ENCODE data around the gene PDE3B. TPM values are rescaled to one million over a fixed set of nuclear protein-coding genes. Genes with fewer than 3 reads are reported as not detected.

The PDE3B gene
- total RNA-seq, 1 donor from 2014 or later = 28.5 TPM

DNA sequence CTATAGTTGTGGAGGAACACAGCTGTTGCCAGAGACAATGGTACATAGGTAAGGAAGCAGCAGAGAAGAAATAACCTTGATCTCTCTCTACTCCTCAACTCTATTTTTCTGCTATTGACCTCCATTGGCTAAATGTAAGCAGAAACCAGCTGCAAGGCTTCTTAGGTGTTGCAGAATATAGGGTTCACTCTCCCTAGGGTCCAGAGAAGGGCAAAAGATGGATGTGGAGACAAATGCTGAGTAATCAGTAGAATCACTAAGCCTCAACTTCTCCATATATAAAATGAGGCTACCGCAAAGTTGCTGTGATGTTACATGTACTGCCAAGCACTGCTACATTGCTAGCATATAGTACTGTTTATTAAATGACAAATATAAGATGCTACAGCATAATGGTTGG, 120.6 kb downstream of the PDE3B start:
- no peak for TF ChIP-seq CTCF (IDR thresholded peaks at IDR 0.05)
- intact Hi-C loops (cut with DNase I) = no loop called here
- no peak overlapping the region for H3K4me3 ChIP-seq

DNA sequence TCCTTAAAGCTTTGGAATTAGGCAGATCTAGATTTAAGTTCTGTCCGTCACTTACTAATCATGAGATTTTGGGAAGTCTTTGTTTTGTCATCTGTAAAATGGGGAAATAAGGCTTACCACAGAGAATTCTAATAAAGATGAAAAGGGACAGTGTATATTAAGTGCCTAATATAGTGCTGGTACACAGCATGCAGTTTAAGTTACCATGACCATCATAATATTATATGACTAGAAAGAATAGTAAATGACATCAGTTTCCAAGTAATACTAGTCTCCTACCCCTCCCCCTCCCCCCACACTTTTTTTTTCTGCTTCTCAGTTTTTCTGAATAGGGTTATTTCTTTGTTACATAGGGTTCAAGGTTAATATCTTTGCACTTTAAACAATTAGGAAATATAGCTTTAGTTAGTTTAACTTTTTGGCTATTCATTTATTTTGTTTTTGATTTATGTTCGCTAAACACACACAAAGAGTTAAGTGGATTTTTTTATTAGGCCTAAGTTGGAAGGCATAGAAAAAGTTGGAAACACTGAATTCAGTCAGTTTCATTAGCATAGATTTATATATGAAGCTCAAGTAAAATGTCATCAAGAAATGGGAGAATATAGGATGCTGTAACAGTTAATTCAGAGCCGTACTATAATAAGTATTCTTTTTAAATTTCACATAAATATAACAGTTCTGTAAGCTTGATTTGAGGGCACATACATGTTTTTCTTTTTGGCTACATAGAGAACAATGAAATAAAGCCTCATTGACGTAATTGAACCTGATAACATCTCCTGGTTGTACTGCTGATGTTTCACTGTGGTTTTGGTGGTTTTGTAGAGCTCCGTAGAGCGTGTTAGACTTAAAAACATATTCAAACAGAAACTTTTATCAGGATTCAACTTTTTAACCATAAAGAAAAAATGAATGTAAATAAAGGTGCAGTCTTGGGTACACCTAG, 121.2 kb downstream of the PDE3B start:
- intact Hi-C loops (cut with DNase I) = no loop called here
- Histone ChIP-seq H3K4me3 (no peak overlapping the region), H3K27me3 (no peaks in the 10 kb centered on the region), H3K36me3 (no peaks in the 10 kb centered on the region), H3K9me3 (no peaks in the 10 kb centered on the region), H3K4me1 (no peaks in the 10 kb centered on the region), H3K27ac (no peak overlapping the region)
- DNase-seq (no peak), ATAC-seq (peak; percentile 48)
- no peak for TF ChIP-seq CTCF (IDR thresholded peaks at IDR 0.05)

More for the DNA sequence above, 120.6 kb downstream of the PDE3B start:
- Histone ChIP-seq H3K9me3 (no peaks in the 10 kb centered on the region), H3K4me1 (no peaks in the 10 kb centered on the region), H3K27ac (no peak overlapping the region), H3K27me3 (no peaks in the 10 kb centered on the region), H3K36me3 (no peaks in the 10 kb centered on the region)
- ATAC-seq = no peak
- DNase-seq = no peak

- TF ChIP-seq CTCF (IDR thresholded peaks at IDR 0.05) = no peak
- H3K4me3 ChIP-seq = no peak overlapping the region
- H3K9me3 ChIP-seq = no peaks in the 10 kb centered on the region
- H3K27me3 ChIP-seq = no peaks in the 10 kb centered on the region
- ATAC-seq (no peak), DNase-seq (no peak)
- intact Hi-C loops (cut with DNase I) = no loop called here
- no peak overlapping the region for H3K27ac ChIP-seq
- H3K36me3 ChIP-seq = no peaks in the 10 kb centered on the region
- no peaks in the 10 kb centered on the region for H3K4me1 ChIP-seq
Measured at GRCh38 chr11:14766585-14766984, 123.0 kb downstream of the PDE3B start.

- no peak for ATAC-seq
- Histone ChIP-seq H3K36me3 (no peaks in the 10 kb centered on the region), H3K4me3 (no peak overlapping the region), H3K4me1 (no peaks in the 10 kb centered on the region), H3K9me3 (no peaks in the 10 kb centered on the region), H3K27me3 (no peaks in the 10 kb centered on the region), H3K27ac (no peak overlapping the region)
- no peak for DNase-seq
- no peak for TF ChIP-seq CTCF (IDR thresholded peaks at IDR 0.05)
- intact Hi-C loops (cut with DNase I) = no loop called here
Measured at GRCh38 chr11:14768526-14769188, 125.1 kb downstream of the PDE3B start.

DNA sequence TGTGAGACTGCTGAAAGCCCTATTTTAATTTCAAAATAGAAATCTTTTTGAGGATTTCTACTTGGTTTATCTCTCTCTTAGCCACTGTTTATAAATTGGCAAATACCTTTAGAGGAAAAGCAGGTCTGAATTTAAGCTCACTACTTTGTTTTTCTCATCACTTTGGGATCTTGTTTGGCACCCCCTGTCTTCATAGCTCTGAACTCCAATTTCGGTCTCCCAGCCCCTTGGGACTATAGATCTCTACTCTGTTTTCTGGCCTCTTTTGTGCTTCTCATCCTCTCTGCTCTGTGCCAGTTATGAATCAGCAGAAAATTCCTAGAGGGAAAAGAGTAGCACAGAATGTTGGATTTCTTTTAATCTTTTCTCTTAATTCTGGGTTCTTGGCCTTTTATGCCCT, 130.2 kb downstream of the PDE3B start:
- no peak overlapping the region for H3K4me3 ChIP-seq
- no peak for TF ChIP-seq CTCF (IDR thresholded peaks at IDR 0.05)
- no peaks in the 10 kb centered on the region for H3K27me3 ChIP-seq
- H3K27ac ChIP-seq = no peak overlapping the region
- no peak for DNase-seq
- no peaks in the 10 kb centered on the region for H3K36me3 ChIP-seq
- intact Hi-C loops (cut with DNase I) = no loop called here
- ATAC-seq = no peak
- no peaks in the 10 kb centered on the region for H3K4me1 ChIP-seq
- H3K9me3 ChIP-seq = no peaks in the 10 kb centered on the region

All from upper lobe of right lung (tissue), 1 donor.